LoVo (cell line): ENCODE measurements around the gene CHML.

Experiments used
- DNase-seq: peaks from one replicate; pipeline ENCODE4 v3.0.0-alpha.2; 2016; ENCODE audit warnings: low spot score

CHML gene

GRCh38 chr1:241617426-241617825, 22.7 kb downstream of the CHML start:
- DNase-seq, result no peak

DNA sequence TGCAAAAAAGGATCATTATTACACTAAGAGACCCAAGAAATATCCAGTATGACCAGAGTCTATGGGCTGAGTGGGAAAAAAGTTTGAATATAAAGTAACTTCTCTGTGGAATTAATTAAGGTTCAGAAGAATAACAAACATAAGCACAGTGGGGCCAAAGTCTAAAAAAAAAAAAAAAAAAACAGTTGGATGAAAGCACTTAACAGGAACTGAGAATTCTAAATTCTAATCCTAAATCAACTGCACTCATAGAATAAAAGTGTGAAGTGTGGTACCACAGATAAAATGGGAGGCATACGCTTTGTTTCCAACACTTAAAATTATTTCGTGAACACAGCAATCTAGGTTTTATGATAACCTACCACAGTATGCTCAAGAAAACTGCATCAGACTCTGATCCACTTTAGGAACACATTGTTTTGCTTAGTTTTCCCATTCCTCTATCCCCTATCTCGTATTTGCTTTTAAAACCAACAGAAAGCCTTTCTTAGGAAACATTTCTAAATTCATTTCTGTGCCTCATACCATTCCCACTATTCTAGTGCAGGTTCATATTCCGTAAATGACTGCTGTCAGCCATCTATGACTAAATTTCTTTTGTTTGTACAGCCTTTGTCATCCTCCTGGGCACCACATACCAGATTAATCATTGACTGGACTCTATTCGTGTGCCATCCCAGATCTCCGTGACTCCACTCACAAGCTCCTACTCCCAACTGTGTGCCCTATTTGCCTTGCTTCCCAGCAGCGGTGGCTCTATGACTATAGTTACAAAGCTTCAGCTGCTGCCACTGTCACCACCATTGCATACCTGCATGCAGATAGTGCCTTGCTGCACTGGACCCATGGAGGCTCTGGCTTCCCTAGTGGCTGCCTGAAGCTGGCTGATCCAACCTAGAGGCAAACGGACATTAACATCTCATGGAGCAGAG, 24.9 kb downstream of the CHML start:
- DNase-seq, result peak; percentile 78

DNA sequence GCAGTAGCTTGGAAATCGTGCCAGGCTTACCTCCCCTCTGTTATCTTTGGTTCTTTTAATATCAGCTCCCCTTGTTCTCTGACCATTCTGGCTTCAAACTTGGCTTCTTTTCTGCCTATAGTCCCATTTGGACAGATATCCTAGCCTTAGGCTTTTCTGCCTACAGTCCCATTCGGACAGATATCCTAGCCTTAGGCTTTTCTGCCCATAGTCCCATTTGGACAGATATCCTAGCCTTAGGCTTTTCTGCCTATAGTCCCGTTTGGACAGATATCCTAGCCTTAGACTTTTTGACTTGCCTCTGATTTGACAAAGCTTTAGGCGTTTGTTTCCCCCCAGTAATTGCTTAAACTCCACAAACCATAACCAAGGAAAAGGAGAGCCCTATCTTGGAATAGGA, 25.6 kb downstream of the CHML start:
- no peak for DNase-seq

GRCh38 chr1:241614144-241614543, 26.0 kb downstream of the CHML start:
- DNase-seq, result no peak

- DNase-seq, result no peak
Observed at GRCh38 chr1:241612533-241613477, 27.4 kb downstream of the CHML start.

- no peak for DNase-seq
Observed at GRCh38 chr1:241611736-241612135, 28.4 kb downstream of the CHML start.

DNA sequence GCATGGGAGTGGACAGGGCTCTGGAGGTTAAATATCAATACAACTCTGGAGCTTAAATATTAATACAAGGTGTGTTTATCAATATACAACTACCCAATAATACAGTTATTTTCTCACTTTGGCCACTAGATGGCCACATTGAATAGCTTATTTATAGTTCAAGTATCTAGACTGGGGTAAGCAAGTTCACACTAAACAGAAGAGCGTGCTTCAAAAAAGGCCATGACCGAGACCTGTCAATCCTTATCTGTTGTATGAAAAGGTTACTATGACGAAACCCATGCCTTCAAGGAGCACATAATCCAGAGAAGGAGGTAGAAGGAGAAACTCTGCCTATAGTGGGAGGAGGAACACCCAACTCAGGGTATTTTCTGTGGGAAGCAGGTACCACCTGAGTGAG, 29.1 kb downstream of the CHML start:
- DNase-seq, result peak; percentile 53

DNA sequence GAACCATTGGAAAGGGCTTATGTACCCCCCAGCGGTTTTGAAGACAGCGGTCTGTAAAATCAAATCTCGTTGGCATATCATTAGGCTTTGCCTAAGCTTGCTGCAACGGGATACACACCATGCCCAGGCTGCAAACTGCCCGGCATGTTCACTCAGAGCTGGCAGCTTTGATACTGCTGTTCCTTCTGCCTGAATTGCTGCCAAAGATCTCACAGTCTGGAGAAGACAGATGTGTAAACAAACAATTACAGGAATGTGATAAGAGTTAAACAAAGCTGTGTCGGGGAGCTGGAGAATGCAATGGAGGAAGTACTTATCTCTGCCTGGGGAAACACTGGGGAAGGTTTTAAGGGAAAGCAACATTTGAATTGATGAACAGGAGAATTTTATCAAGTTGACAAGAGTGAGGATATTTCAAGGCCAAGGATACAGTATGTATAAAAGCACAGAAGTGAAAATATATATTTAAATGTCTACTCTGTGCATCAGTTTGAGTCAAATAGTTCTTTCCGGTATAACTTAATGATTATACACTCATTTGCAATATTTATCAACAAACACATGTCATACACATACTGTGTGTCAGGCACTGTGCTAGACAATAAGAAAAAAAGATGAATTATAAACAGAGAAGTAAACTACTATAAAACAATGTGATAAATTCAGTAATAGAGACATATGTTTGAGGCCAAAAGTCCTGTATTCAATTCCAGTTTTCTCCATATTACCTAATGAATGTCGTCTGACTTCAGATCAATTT, 29.9 kb downstream of the CHML start:
- DNase-seq, result peak; percentile 54

DNA sequence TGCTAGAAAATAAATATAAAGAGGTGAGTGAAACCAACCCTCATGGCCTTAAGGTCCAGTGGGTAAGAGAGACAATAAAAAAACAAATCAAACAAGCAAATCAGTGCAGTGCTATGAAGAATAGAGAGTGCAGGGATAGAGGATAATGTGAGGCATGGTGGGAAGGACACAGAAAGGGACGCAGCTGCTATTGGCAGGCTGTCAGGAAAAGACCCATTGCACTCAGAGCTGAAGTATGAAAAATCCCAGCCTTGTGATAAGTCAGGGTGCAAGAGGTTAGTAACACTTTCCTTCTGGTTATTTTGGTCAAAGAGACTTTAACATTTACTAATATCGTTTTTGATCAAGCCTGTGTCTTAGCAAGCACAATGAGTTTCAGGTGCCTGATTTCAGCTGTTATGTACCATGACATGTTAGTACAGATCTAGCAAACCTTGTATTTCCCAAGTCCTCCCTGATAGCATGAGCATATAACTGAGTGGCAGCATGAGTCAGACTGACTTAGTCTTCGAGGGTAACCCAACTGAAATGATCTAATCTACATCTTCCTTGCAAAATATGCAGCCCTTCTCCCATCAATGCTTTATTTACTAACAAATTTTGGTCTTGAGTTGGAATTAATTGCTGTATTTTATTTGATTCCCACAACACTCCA, 31.7 kb downstream of the CHML start:
- no peak for DNase-seq

DNA sequence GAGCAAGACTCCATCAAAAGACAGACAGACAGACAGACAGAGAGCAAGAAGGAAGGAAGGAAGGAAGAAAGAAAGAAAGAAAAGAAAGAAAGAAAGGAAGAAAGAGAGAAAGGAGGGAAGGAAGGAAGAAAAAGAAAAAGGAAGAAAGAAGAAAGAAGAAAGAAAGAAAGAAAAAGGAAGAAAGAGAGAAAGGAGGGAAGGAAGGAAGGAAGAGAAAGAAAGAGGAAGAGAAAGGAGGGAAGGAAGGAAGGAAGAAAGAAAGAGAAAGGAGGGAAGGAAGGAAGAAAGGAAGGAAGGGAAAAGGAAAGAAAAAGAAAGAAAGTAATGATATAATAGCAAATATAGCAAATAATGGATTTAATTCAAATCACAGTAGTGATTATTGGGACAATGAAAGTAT, 32.7 kb downstream of the CHML start:
- no peak for DNase-seq

GRCh38 chr1:241606544-241606943, 33.6 kb downstream of the CHML start:
- DNase-seq, result peak; percentile 74

DNA sequence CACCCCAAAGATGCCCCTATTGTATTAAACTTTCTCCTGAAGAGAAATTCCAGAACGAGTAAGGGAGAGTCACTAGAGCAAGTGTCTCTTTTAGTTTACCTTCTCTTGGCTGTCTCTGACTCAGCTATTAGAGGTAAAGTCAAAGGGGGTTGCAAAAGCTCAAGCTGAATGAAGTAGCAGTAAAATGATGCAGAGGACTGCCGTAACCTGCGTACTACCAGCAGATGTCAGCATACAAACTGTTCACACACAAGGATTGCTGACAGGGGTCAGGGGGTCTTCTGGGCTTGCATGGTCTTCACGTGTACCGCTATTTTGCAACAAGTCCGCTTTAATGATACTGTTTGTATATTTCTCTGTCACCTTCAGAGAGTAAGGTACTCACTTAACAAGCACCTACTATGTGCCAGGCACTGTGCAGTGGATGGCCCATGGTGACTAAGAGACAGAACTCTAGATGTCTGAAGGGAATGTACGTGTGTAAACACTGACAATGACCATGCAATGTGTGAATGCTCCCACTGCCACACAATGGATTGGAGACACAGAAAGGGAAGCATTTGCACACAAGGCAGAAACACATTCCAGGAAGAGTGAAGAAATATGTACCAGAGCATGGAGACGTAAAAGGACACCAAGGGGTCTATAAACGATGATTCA, 34.9 kb downstream of the CHML start:
- DNase-seq, result no peak

DNA sequence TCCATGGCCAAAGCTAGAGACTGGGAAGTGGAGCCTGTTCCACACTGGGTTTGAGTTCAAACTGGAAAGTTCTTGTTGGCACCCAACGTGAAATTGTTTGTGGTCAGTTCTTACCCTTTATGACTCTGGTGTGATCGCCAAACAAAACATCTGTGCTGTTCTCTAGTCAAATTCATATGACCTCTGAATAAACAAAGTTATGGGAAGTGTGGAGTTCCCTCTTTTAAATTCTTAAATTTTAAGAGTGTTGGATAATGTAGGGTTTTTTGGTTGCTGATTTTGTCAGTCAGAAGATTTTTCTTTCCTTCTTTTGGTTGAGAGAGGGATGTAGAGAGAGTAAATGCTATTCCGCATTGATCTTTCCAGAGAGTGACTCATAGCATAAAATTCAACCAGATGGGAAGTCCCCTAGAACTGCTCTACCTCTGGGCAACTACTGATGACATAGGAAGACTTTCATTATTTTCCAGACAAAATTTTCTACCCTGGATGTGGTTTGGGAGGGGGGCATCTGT, 36.4 kb downstream of the CHML start:
- no peak for DNase-seq

GRCh38 chr1:241600496-241600901, 39.7 kb downstream of the CHML start:
- no peak for DNase-seq

DNA sequence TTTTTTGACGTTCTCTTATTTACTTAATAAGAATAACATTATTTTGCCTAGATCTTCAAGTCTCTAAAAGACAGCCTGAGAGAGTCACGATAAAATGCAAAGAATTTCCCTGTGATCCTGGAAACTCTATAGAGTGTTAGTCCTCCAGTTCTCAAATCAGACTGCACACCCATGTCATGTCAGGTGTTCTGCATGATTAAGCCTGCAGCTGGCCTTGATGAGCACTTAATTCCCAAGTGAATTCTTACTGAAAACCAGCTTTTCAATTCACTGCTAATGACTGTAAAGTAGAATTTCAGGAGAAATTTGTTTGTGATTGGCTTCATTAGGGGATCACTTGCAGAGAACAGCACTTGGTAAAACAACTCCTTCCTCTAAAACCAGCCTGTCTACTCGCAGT, 41.9 kb downstream of the CHML start:
- no peak for DNase-seq

DNA sequence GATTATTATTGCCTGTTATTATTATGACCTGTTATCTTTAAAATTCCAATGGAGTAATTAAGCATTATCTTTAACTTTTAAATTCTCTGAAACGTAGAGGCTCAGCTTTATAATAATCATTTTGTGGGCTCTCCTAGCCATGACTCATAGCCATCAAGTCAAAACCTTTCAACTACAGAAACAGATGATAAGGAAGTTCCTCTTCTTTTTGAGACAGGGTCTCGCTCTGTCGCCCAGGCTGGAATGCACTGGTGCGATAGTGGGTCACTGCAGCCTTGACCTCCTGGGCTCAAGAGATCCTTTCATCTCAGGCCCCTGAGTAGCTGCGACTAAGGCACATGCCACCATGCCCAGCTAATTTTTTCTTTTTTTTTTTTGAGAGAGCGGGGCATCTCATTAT, 43.5 kb downstream of the CHML start:
- DNase-seq, result no peak

DNA sequence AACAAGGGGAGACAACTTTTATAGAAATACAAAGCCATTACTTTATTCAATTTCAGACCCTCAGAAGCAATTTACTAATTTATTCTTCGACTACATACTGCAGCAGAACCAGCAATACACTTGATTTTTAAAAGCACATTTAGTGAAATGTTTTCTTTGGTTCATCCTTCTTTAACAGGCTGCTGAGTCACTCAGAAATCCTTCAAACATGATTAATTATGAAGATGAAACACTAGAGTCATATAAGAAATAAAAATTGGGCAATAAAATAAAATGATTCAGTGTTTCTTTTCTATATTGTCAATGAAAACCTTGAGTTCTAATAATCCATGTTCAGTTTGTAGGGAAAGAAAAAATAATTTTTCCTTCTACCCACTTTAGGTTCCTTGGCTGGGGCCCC, 47.0 kb downstream of the CHML start:
- DNase-seq, result no peak

GRCh38 chr1:241592273-241592958, 47.8 kb downstream of the CHML start:
- DNase-seq, result peak; percentile 67

DNA sequence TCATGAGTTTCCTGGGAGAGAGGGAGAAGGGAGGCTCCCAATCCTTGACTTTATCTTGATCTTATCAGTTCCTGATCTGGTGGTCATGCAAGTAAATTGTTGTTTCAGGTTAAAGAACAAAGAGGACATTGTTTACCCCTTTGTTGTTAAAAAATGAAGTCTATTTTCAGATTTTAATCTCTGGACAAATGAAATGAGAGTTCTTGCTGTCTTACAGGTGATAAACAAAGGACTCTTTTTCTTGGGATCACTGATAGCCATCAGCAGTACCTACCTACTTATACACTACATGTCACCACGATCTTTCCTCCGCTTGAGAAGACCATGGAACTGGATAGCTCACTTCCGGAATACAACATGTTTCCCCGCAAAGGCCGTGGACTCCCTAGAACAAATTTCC, 48.4 kb downstream of the CHML start:
- DNase-seq, result peak; percentile 55

DNA sequence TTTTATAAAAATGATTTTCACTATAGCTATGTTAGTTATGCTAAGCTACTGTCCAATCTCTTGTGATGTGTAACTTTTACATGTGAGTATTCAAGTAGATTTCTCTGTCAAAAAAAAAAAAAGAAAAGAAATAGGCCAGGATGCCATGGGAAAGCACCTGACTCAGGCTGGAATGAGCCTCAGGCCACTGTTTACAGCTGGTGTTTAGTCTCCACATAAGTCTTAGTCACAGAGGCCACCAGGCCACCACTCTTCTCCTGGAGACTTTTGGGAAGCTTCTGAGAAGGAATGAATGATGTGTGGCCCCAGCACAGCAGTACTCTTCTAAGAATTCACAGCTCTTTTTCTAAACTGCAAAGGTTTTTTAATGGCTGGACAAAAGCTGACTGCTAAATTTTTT, 48.9 kb downstream of the CHML start:
- DNase-seq, result peak; percentile 72
